ENCODE measurements around the gene PAX6. TPM values are rescaled to one million over a fixed set of nuclear protein-coding genes. Genes with fewer than 3 reads are reported as not detected.

The PAX6 gene
- total and polyA plus RNA-seq, 9 of the 15 experiments (the other 6 are each of a cell fraction or from before 2014, with no cell fraction given): 1.5 to 10.9 (median 5.3) TPM

DNA sequence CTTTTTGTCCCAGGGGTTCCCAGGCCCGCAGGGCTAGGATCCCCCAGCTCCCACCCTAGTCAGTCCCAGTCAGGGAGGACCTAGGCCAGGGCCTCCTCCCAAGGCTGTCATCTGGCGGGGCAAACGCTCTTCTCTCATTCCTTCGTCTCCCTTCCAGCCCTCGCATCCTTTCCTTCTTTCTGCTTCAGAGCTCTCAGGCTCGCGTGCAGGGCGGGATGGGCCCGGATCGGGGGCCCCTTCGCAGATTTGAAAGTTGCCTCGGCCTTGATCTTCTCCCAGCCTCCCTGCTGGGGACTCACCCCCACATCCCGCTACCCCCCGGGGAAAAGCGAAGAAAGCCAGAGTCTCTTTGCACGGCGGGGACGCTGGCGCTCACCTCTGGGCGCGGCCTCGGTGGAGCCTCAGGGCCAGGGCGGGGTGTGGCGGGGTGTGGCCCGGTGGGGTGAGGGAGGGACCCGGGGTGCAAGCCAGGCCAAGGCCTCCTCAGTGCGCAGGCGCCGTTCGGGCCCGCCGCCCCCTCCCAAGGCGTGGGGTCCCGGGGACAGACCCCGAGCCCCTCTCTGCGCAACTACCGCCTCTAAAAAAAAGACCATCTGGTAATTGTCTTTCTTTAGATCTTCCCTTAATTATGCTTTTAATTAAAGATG is 14.8 kb upstream of the PAX6 start (continued):
- TF ChIP-seq, protein P1, sequence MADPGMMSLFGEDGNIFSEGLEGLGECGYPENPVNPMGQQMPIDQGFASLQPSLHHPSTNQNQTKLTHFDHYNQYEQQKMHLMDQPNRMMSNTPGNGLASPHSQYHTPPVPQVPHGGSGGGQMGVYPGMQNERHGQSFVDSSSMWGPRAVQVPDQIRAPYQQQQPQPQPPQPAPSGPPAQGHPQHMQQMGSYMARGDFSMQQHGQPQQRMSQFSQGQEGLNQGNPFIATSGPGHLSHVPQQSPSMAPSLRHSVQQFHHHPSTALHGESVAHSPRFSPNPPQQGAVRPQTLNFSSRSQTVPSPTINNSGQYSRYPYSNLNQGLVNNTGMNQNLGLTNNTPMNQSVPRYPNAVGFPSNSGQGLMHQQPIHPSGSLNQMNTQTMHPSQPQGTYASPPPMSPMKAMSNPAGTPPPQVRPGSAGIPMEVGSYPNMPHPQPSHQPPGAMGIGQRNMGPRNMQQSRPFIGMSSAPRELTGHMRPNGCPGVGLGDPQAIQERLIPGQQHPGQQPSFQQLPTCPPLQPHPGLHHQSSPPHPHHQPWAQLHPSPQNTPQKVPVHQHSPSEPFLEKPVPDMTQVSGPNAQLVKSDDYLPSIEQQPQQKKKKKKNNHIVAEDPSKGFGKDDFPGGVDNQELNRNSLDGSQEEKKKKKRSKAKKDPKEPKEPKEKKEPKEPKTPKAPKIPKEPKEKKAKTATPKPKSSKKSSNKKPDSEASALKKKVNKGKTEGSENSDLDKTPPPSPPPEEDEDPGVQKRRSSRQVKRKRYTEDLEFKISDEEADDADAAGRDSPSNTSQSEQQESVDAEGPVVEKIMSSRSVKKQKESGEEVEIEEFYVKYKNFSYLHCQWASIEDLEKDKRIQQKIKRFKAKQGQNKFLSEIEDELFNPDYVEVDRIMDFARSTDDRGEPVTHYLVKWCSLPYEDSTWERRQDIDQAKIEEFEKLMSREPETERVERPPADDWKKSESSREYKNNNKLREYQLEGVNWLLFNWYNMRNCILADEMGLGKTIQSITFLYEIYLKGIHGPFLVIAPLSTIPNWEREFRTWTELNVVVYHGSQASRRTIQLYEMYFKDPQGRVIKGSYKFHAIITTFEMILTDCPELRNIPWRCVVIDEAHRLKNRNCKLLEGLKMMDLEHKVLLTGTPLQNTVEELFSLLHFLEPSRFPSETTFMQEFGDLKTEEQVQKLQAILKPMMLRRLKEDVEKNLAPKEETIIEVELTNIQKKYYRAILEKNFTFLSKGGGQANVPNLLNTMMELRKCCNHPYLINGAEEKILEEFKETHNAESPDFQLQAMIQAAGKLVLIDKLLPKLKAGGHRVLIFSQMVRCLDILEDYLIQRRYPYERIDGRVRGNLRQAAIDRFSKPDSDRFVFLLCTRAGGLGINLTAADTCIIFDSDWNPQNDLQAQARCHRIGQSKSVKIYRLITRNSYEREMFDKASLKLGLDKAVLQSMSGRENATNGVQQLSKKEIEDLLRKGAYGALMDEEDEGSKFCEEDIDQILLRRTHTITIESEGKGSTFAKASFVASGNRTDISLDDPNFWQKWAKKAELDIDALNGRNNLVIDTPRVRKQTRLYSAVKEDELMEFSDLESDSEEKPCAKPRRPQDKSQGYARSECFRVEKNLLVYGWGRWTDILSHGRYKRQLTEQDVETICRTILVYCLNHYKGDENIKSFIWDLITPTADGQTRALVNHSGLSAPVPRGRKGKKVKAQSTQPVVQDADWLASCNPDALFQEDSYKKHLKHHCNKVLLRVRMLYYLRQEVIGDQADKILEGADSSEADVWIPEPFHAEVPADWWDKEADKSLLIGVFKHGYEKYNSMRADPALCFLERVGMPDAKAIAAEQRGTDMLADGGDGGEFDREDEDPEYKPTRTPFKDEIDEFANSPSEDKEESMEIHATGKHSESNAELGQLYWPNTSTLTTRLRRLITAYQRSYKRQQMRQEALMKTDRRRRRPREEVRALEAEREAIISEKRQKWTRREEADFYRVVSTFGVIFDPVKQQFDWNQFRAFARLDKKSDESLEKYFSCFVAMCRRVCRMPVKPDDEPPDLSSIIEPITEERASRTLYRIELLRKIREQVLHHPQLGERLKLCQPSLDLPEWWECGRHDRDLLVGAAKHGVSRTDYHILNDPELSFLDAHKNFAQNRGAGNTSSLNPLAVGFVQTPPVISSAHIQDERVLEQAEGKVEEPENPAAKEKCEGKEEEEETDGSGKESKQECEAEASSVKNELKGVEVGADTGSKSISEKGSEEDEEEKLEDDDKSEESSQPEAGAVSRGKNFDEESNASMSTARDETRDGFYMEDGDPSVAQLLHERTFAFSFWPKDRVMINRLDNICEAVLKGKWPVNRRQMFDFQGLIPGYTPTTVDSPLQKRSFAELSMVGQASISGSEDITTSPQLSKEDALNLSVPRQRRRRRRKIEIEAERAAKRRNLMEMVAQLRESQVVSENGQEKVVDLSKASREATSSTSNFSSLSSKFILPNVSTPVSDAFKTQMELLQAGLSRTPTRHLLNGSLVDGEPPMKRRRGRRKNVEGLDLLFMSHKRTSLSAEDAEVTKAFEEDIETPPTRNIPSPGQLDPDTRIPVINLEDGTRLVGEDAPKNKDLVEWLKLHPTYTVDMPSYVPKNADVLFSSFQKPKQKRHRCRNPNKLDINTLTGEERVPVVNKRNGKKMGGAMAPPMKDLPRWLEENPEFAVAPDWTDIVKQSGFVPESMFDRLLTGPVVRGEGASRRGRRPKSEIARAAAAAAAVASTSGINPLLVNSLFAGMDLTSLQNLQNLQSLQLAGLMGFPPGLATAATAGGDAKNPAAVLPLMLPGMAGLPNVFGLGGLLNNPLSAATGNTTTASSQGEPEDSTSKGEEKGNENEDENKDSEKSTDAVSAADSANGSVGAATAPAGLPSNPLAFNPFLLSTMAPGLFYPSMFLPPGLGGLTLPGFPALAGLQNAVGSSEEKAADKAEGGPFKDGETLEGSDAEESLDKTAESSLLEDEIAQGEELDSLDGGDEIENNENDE (IDR thresholded peaks at IDR 0.05; ENCODE audit: low read depth, low read length): no peak

Measured in K562 (cell line).